ENCODE measurements around the gene GRAMD2A.
A peak's percentile ranks its signal among the peaks of the same experiment; 100 is the strongest.

The GRAMD2A gene

DNA sequence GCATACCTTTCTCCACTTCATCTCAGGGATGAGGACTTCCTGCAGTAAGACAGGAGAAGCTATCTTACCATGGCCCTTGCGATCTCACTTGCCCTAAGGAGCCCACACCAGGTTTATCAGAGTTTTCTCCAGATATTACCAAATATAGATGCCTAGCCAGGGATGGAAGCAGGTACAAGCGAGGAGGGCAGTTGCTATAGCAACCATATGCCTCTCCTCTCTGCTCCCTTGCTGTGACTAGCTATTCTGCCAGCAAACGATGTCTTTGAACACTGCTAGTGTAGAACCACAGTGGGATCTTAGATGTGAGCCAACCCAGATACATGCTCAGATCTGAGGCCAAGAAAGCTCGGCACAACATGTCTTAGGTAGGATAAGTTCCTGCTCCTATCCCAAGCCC is 33.9 kb downstream of the GRAMD2A start:
- no peak for DNase-seq

DNA sequence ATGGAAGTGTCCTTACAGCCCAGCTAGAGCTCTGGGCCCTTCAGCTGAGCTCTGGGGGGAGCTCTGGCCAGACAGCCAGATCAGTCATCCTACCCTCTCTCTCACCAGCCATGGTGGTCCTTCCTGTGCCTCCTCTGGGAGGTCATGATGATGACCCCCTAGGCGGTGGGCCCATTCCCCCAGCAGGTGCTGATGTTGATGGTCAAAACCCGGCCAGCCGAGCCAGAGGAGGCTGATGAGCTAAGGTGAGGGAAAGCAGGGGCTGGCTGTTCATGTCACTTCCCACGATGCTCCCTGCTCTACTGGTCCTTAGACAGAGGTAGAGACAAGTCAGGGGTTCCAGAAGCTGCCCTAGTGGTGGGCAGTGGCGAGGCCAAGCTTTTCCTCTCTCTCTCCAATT is 35.0 kb downstream of the GRAMD2A start:
- DNase-seq, result no peak

DNA sequence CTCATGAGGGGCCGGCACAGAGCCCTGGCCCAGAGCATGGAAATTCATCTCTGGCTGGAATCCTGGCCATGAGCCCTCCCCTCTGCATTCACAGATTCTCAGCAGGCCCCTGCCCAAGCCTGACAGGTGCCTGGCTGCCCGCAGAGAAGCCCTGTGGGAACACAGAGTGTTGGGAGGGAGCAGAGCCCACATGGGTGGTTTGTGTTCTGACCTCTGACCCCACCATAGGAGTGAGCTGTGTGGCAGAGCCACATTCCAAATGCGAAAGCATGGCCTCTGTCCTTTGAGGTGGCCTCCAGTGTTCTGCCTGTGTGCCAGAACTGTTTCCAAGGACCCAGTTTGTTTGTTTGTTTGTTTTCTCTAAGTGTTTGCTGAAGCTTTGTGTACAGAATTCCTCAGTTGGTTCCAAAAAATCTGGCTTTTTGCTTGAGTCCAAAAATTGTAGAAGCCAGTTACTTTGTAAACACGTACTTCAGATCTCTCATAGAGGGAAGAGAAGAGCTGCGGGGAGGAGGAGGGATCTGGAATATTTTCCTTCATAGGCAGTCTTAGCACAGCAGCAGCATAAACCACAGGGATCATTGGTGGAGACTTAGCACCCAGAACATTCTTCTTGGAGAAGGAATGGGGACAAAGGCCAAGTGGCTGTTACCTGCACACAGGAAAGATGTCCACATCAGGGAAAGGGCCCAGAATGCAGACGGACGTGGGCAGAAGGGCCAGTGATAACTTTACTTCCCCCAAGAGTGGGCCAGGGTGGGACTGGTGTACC is 36.0 kb downstream of the GRAMD2A start:
- no peak for DNase-seq

DNA sequence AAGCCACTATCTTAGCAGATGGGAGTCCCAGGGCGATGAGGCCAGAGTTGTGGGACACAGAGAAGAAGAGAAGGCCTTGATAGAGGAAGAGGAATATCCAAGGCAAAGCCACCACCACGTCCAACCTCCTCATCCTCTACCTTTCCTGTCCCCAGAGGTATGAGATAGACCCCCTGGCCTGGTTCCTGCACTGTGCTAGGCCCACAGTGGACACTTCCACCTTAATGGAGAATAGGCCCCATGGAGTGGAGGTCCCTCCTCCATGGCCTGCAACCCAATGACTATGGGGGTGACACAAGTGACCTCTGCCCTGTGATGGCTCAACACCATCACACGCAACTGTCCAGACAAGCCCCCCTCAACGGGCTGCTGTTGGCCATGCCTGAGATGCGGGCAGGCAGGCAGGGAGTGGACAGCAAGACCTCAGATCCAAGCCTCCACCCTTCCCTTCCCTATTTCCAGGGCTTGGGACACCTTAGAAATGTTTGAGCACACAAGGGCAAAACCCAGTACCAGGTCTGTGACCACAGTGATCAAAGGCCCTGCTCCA is 36.8 kb downstream of the GRAMD2A start:
- DNase-seq, result no peak

DNA sequence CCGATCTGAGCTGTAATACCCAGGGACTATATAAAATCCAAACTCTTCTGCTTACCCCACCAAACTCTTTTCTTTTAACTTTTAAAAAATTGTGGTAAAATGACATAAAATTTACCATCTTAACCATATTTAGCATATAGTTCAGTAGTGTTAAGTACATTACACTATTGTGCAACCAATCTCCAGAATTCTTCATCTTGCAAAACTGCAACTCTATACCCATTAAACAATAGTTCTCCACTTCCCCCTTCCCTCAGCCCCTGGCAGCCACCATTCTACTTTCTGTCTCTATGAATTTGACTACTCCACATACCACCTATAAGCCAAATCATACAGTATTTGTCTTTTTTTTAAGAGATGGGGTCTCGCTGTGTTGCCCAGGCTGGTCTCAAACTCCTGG is 40.7 kb downstream of the GRAMD2A start:
- DNase-seq, result no peak

DNA sequence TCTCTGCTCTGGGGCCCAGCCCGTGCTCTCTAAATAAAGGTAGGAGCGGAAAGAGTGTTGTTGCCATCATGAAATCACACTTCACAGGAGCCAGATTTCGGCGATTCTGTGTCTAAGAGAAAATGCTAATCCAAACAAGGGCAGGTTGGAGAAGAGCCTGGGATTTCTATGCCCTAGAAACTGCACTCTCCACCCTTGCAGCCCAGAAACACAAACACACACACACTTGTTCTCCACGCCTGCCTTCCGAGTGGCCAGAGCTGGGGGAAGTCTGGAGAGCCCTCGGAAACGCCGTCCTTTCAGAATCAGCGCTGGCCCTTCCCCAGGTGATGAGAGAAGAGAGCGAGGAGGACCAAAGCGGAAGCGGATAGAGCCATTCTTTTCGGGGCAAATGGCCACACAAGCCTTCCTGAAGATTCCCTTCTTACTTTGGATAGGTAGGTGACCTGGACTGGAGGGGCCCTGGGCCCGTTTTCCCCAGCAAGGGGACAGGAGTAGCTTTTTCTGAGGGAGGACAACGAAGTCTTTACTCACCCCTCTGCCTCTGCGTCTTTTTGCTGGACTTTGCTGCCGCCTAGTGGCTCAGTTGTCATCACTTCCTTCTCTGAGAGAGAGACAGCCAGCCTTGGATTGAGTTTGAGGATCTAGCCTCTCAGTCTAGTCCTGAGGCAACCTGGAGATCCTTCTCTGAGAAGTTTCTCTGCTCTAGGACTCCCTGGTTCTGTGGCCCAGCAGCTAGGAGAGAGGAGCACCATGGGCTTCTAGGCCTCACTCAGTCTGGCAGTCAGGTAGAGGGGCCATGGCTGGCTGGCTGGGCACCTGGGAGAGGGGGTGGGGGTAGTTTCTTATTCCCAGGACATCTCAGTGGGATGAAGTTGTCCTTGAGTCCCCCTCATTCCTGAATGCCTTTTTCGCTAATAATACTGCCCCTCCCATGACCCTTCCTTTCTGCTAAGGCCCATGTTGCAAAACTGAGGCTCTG is 41.7 kb downstream of the GRAMD2A start:
- peak; percentile 85 for DNase-seq

DNA sequence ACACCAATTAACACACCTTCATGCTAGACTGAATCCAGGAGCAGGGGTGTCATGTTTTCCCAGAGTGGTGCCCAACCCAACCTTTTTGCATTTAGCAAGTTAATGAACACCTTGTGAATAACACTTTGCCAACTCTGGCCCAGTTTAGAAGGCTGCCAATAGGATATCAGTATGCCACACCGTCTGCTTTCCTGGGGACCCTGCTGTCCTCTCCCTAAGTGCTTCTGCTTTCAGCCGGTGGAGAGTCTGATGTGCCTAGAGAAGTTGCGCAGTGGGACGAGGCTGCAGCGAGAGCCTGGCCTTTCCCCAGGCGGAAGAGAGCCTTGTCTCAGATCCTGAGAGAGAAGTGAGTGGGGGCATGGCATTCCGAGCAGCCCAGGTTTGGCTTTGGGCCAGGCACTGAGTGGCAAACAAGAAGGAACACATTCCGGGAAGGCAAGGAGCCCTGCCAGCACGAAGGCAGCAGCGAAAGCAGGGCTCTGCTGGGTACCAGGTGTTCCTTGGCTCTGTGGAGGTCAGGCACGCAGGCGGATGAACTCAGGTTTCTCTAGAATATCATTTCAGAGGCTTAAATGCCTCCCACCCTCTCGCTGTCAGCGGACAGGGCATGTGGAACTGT is 42.5 kb downstream of the GRAMD2A start:
- DNase-seq, result no peak

DNA sequence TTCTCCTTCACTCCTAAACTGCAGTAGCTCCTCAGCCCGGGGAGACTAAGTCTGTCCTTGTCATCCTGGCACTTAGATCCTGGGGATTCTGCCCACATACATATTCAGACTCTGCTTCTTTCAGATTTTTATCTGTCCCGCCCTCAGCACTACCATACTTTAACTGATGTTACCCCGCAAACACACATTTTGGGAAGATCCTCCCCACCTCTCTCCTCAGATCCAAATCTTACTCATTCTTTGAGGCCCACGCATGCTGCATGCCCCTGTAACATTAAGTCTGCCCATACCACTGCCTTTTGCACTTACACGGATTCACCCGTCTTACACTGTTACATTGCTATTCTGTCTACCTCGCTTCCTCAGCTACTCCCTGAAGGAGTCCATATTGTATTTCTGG is 43.3 kb downstream of the GRAMD2A start:
- DNase-seq, result no peak

DNA sequence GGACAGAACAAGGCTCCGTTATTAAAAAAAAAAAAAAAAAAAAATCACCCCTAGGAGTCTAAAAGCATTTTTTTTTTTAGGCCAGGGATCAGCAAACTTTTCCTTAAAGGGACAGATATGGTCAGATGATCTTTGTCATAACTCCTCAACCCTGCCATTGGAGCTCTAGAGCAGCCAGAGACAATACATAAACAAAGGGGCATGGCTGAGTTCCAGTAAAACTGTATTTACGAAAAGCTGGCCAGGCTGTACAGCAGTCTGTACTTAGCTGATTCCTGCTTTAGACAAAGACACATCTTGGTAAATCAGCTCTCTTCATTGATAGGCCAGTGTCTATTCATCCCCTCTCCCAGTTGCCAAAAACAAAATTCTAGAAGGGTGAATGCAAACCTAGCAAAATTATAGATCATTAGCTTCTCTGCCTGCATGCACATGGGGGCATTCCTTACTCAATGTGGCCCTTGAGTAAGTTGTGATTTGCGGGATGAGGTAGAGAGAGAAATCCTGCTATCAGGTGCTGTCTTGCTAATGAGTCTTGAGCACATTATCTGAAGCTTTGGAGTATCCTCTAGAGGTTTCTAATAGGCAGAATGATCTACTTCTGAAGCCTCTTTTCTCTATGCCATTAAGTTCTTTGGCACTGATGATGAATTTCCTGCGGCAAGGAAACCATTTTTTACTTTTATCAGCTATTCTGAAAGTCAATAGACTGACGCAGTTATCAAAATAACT is 44.2 kb downstream of the GRAMD2A start:
- no peak for DNase-seq

DNA sequence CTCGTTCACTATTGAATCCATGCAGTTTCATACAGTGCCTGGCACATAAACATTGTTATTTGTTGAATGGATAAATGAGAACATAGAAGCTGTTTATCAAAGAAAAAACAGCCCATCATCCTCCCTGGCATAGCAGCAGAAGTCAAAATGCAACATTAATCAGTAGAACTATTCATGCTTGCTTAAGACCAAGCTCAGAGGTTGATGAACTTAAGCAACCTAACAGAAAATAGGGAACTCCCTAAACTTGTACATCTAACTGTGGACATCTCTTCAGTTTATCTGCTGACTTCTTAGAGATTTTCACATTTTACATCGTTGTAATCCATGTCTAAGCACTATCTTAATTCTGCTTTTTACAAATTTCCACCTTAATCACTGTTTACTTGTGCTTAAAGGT is 50.2 kb downstream of the GRAMD2A start:
- DNase-seq, result no peak

DNA sequence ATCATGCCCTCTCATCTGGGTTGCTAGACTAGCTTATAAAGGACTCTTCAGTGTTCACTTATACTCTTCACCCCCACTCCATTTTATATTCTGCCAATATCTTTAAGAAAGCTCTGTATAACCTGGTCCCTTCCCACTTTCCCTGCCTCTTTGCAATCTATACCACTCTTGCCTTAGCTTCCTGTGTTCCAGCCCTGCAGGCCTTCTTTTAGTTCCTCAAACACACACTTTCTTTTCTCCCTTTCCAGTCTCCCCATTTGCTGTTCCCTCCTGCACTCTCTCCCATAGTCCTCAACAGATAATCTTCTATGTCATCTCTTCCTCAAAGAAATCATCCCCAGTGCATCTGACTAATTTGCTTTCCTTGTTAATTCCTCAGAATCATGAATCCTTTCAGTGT is 50.7 kb downstream of the GRAMD2A start:
- no peak for DNase-seq

DNA sequence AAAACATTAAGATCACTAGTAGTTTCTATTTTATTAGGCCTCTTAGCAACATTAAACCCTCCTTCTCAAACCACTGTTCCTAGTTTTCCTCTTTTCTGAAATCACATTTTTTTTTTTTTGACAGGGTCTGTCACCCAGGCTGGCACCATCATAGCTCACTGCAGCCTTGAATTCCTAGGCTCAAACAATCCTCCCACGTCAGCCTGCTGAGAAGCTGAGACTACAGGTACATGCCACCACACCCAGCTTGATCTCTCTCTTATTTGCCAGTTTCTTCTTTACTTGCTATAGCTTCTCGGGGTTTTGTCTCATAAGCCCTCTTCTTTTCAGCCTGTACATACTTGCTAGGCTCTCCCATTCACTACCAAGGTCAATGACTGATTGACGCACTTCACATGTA is 51.4 kb downstream of the GRAMD2A start:
- DNase-seq, result no peak

DNA sequence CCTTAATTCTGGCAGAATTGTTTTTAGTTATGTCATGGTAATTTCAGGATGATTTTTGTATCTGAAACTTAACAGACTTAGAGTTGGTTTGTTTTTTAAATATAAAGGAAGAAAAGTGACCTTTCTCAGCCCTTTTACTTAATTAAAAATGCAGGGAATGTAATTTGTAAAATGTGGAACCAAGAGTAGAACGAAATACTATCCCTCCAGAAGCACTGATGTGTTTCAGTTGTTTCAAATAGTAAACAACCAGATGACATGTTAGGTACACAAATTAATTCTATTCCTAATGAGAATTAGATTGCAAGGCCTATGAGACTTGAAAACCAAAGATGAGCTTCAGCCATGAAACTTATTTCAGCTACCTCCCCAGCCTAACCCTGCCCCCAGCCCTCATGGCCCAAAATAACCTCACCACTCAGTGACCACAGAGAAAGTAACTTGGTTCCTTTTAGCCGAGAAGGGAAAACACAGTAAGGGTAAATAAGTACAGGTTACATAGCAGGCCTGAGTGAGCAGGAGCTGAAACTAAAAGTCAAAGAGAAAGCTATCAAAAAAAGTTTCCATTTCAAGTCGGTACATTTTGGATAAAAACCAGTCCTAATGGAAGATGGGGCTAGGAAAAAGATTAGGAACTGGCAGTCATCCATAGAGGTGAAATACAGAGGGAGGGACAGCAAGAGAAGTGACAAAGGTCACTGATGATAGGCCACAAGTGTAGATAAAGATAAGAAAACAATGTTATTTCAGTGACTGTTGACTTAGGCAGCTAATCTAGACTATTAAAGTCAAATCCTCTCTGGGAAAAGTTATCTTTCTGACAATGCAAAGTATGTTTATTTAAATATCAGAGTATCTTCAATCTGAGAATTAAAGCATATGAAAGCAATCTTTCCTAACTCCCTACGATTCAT is 56.2 kb downstream of the GRAMD2A start:
- DNase-seq, result no peak

DNA sequence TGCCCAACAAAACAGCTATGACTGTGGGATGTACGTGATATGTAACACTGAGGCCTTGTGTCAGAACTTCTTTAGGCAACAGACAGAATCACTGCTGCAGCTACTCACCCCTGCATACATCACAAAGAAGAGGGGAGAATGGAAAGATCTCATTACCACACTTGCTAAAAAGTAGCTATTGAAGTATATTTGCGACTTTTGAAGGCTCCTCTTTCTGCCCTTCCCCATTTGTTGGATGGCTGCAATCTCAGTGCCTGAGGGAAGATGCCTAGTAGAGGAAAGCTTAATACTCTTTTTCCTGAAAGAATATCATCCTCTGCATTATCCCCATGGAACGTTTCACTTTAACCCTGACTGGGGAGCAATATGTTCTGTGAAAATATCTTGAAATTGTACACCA is 57.5 kb downstream of the GRAMD2A start:
- DNase-seq, result no peak

DNA sequence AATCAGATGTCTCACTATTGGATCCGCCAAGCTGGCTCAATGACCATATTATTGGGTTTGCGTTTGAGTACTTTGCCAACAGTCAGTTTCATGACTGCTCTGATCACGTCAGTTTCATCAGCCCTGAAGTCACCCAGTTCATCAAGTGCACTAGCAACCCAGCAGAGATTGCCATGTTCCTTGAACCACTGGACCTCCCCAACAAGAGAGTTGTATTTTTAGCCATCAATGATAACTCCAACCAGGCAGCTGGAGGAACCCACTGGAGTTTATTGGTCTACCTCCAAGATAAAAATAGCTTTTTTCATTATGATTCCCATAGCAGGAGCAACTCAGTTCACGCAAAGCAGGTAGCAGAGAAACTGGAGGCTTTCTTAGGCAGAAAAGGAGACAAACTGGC is 57.9 kb downstream of the GRAMD2A start:
- DNase-seq, result no peak

DNA sequence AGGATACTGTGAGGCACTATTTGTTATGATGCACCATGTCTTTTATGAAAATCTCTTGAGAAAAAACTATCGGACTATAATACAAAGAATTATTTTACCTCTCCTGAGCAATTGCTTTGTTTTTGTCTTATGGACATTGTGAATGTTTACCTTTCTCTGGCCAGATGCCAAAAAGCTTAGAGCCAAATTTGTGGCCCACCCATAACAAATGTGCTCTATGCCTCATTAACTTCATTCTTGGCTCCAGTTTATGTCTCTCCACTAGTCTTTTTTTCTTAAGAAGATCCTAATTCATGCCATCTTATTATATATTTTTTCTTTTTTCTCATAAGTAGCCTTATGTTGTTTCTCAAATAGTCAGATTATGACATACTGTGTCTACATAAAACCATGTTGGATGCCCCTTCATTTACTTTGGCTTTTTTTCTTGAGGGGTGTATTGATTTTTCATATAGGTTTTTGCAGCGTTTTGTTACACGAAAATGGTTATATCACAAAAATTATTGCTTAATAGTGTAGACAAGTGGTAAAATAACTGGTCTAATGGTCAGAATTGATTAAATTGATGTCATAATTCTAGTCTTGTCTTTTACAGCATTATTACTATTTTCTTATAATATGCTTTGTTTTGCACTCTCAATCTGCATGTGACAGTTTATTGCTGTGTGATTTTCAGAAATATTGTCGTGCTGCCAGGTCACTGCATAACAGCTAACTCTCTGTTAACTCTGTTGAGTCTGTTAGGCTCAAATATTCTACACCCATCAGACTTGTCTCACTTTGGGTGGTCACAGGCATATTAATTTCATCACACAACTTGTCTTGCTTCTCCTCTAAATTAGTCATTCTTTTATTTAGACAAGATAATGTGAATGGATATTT is 61.2 kb downstream of the GRAMD2A start:
- DNase-seq, result no peak

DNA sequence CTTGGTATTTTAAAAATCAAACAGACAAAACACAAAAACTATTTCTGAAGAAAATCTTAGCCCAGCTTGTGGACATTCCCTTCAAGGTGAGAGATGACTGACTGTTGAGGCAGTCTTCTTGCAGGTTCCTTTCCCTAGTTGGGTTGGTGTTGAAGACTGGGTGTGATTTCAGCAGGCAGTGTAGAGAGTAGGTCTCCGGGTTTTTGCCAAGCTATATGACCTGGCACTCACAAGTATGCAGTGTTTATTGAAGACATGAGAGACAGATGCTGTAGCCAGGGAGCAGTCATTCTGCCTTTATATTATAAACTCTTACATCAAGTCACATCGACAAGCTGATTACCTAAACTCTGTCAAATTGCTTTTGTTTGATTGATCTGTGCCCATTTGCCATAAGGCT is 61.9 kb downstream of the GRAMD2A start:
- DNase-seq, result no peak

DNA sequence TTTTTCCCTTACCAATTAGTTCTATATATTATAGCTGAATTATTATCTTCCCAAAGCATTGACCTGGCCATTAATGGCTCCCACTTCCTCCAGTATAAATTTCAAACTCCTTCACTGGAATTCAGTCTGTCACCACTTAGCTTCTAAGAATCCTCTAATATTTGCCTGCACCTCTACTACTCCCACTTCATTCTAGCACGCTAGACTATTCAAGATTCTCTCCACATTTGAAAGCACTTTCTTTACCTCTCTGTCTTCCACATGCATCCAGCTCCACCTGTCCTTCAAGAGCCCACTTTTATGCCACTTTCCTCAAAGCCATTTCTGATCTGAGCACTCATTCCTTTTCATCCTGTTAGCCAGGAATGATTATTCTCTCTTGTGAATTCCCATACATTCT is 64.4 kb downstream of the GRAMD2A start:
- DNase-seq, result no peak

DNA sequence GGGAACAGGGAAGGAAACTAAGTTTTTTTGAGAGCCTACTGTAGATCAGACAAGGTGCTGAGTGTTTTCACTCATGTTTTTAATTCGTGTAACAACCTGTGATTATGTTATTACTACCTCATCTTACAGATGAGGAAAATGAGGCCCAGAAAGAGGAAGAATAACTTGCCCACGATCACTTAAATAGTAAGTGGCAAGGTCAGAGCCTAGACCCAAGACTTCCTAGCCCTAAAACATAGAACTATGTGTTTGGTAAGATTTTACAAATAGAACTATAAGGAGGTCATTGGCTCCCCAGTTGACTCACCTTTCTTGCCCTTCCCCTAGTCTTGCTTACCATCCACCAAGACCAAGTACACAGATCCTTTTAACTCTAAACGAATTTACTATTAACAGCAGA is 65.7 kb downstream of the GRAMD2A start:
- DNase-seq, result no peak

DNA sequence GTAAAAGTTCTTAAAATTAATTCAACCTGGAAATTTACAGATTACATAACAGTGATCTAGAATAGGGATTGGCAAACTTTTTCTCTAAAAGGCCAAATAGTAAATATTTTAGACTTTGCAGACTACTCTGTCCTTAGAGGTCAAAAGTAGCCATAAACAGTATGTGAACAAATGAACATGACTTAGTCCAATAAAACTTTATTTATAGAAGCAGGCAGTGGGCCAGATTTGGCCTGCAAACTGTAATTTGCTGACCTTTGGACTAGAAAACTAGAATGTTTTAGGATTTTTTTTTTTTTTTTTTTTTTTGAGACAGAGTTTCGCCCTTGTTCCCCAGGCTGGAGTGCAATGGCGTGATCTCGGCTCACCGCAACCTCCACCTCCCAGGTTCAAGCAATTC is 67.3 kb downstream of the GRAMD2A start:
- DNase-seq, result no peak

DNA sequence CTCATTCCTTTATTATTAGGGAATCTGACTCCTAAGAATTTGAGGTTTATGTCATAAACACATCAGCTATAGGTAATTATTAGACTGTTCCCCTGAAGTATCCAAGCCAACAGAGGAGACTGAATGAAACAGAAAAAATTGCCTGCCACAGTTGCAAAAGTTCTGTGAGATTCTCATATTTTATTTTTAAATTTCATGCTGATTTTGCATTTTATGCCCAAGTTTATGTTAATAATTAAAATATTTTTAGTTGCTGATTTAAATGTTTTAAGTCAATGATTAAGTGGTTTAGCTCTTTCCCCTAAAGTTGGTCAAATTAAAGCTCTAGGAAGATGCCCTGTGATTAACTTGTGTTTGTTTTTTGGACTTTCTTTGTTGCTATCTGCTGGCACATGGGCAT is 69.2 kb downstream of the GRAMD2A start:
- no peak for DNase-seq
